ENCODE measurements around the gene PKP4.

DNA sequence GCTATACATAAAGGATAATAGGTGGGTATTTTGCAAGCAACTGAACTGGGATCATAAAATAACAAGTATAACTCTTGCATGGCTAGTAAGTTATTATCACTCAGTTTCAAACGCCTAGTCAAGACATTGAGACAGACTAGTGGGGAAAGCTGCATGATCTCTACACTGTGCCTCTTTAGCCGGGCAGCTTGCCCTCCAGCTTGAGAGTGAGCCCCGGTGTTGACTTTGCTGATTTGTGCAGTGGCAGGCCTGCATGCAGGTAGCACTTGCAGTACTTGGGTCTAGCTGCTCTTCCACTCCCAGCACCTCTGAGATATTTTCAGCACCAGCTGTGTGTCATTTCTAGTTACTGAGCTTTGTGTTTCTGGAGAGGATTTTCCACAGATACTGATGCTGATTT lies 219.5 kb downstream of the PKP4 start:
- TF ChIP-seq POLR2A (IDR thresholded peaks at IDR 0.05) = no peak
- TF ChIP-seq, protein P1, sequence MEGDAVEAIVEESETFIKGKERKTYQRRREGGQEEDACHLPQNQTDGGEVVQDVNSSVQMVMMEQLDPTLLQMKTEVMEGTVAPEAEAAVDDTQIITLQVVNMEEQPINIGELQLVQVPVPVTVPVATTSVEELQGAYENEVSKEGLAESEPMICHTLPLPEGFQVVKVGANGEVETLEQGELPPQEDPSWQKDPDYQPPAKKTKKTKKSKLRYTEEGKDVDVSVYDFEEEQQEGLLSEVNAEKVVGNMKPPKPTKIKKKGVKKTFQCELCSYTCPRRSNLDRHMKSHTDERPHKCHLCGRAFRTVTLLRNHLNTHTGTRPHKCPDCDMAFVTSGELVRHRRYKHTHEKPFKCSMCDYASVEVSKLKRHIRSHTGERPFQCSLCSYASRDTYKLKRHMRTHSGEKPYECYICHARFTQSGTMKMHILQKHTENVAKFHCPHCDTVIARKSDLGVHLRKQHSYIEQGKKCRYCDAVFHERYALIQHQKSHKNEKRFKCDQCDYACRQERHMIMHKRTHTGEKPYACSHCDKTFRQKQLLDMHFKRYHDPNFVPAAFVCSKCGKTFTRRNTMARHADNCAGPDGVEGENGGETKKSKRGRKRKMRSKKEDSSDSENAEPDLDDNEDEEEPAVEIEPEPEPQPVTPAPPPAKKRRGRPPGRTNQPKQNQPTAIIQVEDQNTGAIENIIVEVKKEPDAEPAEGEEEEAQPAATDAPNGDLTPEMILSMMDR (IDR thresholded peaks at IDR 0.05) = no peak
